Parathyroid adenoma (tissue), 2 donors: Measurements from ENCODE around the gene ABCD2.
"Not testable (repeated sequence)": the region's sequence is repeated elsewhere in the genome, so short reads cannot be mapped to it uniquely, and the experiment has no call there.

ENCODE experiments used
- H2AFZ ChIP-seq: fragments of 300-600 bp; sonication (generic); one replicate; pipeline ENCODE4 v1.7.0; 2017; ENCODE audit warnings: antibody characterized with exemption, mild to moderate bottlenecking
- H3K27ac ChIP-seq: fragments of 300-600 bp; sonication (generic); one replicate; pipeline ENCODE4 v1.7.0; 2017
- H3K27me3 ChIP-seq: fragments of 300-600 bp; sonication (generic); one replicate; pipeline ENCODE4 v1.7.0; 2017; ENCODE audit warnings: low read length; ENCODE audit not compliant: control insufficient read depth, insufficient read depth
- H3K36me3 ChIP-seq: fragments of 300-600 bp; sonication (generic); one replicate; pipeline ENCODE4 v1.7.0; 2017; ENCODE audit warnings: low read length; ENCODE audit not compliant: control insufficient read depth, insufficient read depth
- H3K4me1 ChIP-seq: fragments of 300-600 bp; sonication (generic); one replicate; pipeline ENCODE4 v1.7.0; 2017; ENCODE audit warnings: control low read depth
- H3K4me2 ChIP-seq: fragments of 300-600 bp; sonication (generic); one replicate; pipeline ENCODE4 v1.7.0; 2017; ENCODE audit warnings: low read length
- H3K4me3 ChIP-seq: fragments of 300-600 bp; sonication (generic); one replicate; pipeline ENCODE4 v1.7.0; 2017; ENCODE audit warnings: low read depth, low read length
- H3K79me2 ChIP-seq: fragments of 300-600 bp; sonication (generic); one replicate; pipeline ENCODE4 v1.7.0; 2017; ENCODE audit warnings: control low read depth
- H3K9ac ChIP-seq: fragments of 300-600 bp; sonication (generic); one replicate; pipeline ENCODE4 v1.7.0; 2017; ENCODE audit warnings: mild to moderate bottlenecking
- H3K9me3 ChIP-seq: fragments of 300-600 bp; sonication (generic); one replicate; pipeline ENCODE4 v1.7.0; 2017; ENCODE audit warnings: low read length; ENCODE audit not compliant: control insufficient read depth
- CTCF ChIP-seq: fragments of 300-600 bp; sonication (generic); IDR thresholded peaks from one replicate; pipeline ENCODE4 v1.7.0; 2017; ENCODE audit warnings: antibody characterized with exemption, mild to moderate bottlenecking
- donor health status: primary hyperparathyroidism.

Gene ABCD2

GRCh38 chr12:39610436-39611025 lies 9.1 kb downstream of the ABCD2 start:
- no peak overlapping the region for H3K9ac ChIP-seq
- H2AFZ ChIP-seq, result no peak overlapping the region
- no peak overlapping the region for H3K27ac ChIP-seq
- H3K27me3 ChIP-seq, result no peaks in the 10 kb centered on the region
- H3K36me3 ChIP-seq, result no peaks in the 10 kb centered on the region
- no peaks in the 10 kb centered on the region for H3K4me1 ChIP-seq
- no peaks in the 10 kb centered on the region for H3K9me3 ChIP-seq
- H3K4me3 ChIP-seq, result no peak overlapping the region
- H3K4me2 ChIP-seq, result no peak overlapping the region
- H3K79me2 ChIP-seq, result no peaks in the 10 kb centered on the region
- no peak for TF ChIP-seq CTCF

- TF ChIP-seq CTCF, result no peak
- no peaks in the 10 kb centered on the region for H3K9me3 ChIP-seq
- H2AFZ ChIP-seq, result no peak overlapping the region
- no peaks in the 10 kb centered on the region for H3K36me3 ChIP-seq
- no peak overlapping the region for H3K4me2 ChIP-seq
- no peak overlapping the region for H3K27ac ChIP-seq
- no peaks in the 10 kb centered on the region for H3K4me1 ChIP-seq
- no peak overlapping the region for H3K4me3 ChIP-seq
- H3K27me3 ChIP-seq, result no peaks in the 10 kb centered on the region
- H3K79me2 ChIP-seq, result no peaks in the 10 kb centered on the region
- H3K9ac ChIP-seq, result no peak overlapping the region
These were observed 12.7 kb downstream of the ABCD2 start for GRCh38 chr12:39606712-39607423.

GRCh38 chr12:39605996-39606395 lies 13.6 kb downstream of the ABCD2 start:
- H3K9me3 ChIP-seq, result no peaks in the 10 kb centered on the region
- no peak overlapping the region for H3K9ac ChIP-seq
- H3K27ac ChIP-seq, result no peak overlapping the region
- no peak for TF ChIP-seq CTCF
- H3K4me3 ChIP-seq, result no peak overlapping the region
- H3K27me3 ChIP-seq, result no peaks in the 10 kb centered on the region
- no peaks in the 10 kb centered on the region for H3K36me3 ChIP-seq
- H3K4me1 ChIP-seq, result no peaks in the 10 kb centered on the region
- no peak overlapping the region for H2AFZ ChIP-seq
- no peak overlapping the region for H3K4me2 ChIP-seq
- no peaks in the 10 kb centered on the region for H3K79me2 ChIP-seq

GRCh38 chr12:39605501-39605900 lies 14.1 kb downstream of the ABCD2 start:
- Histone ChIP-seq H3K4me1 (no peaks in the 10 kb centered on the region), H2AFZ (no peak overlapping the region), H3K9me3 (no peaks in the 10 kb centered on the region), H3K9ac (no peak overlapping the region), H3K36me3 (no peaks in the 10 kb centered on the region), H3K4me3 (no peak overlapping the region), H3K4me2 (no peak overlapping the region), H3K79me2 (no peaks in the 10 kb centered on the region), H3K27ac (no peak overlapping the region), H3K27me3 (no peaks in the 10 kb centered on the region)
- no peak for TF ChIP-seq CTCF

- no peaks in the 10 kb centered on the region for H3K4me1 ChIP-seq
- H3K27ac ChIP-seq, result no peak overlapping the region
These were observed 16.5 kb downstream of the ABCD2 start for GRCh38 chr12:39603065-39603464.

GRCh38 chr12:39601951-39602350 lies 17.7 kb downstream of the ABCD2 start:
- not testable (repeated sequence) for H3K9ac ChIP-seq, H3K79me2 ChIP-seq, H3K27me3 ChIP-seq, H3K4me1 ChIP-seq, H3K9me3 ChIP-seq, H3K4me3 ChIP-seq, H3K27ac ChIP-seq, H3K4me2 ChIP-seq, H2AFZ ChIP-seq, H3K36me3 ChIP-seq

More at GRCh38 chr12:39603065-39603464, 16.5 kb downstream of the ABCD2 start:
- H3K4me2 ChIP-seq, result no peak overlapping the region
- H3K27me3 ChIP-seq, result no peaks in the 10 kb centered on the region
- H3K9ac ChIP-seq, result no peak overlapping the region
- no peaks in the 10 kb centered on the region for H3K9me3 ChIP-seq
- no peak overlapping the region for H2AFZ ChIP-seq
- TF ChIP-seq CTCF, result no peak
- no peaks in the 10 kb centered on the region for H3K79me2 ChIP-seq
- H3K36me3 ChIP-seq, result no peaks in the 10 kb centered on the region
- H3K4me3 ChIP-seq, result no peak overlapping the region
